ENCODE data around the gene CCT3.
"Not testable (repeated sequence)": the region's sequence is repeated elsewhere in the genome, so short reads cannot be mapped to it uniquely, and the experiment has no call there.

Gene CCT3

DNA sequence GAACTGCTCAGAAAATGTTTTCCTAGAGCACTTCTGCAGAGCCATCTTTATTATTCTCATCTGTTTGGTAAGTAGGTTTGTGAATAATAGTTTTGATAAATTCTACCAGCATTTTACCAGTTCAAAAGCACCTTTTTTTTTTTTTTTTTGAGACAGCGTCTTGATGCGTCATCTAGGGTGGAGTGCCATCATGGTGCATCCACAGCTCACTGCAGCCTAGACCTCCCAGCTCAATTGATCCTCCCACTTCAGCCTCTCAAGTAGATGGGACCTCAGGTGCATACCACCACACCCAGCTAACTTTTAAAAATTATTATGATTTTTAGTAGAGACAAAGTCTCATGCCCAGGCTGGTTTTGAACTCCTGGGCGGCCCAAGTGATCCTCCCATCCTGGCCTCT, 21.2 kb upstream of the CCT3 start:
- peaks cover 76% of the 10 kb centered on the region for H3K27me3 ChIP-seq
- H3K9me3 ChIP-seq: no peaks in the 10 kb centered on the region
- no peak overlapping the region for H3K27ac ChIP-seq
- TF ChIP-seq CTCF (IDR thresholded peaks at IDR 0.05): no peak
- no peaks in the 10 kb centered on the region for H3K36me3 ChIP-seq
- H3K4me3 ChIP-seq (ENCODE audit: low read depth in 1 of 2, low read length in 1 of 2): no peak overlapping the region
- H3K4me1 ChIP-seq (ENCODE audit: control insufficient read depth in 1 of 2, insufficient read depth in 1 of 2, low read depth in 1 of 2, low read length in 1 of 2): peaks cover 0 to 6% of the 10 kb centered on the region in 2 experiments

DNA sequence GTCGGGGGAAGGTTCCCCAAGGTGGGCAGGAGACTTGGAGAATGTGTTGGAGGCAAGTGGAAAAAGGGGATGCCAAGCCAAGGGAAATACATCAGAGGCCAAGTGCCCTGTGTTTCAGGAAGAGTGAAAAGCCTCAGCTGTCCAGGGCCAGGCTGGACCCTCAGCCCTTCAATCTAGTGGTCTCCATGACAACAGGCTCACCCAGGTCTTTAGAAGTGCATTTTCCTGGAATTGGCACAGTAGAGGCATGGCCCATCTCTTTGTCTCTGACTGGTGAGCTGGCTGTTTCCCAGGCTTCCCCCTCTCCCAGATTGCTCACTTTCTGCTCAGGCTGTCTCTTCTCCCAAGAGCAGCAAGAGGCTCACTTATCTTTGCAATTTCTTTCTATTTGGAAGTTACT, 20.5 kb upstream of the CCT3 start:
- H3K9me3 ChIP-seq: no peaks in the 10 kb centered on the region
- peaks cover 74% of the 10 kb centered on the region for H3K27me3 ChIP-seq
- H3K4me3 ChIP-seq (ENCODE audit: low read depth in 1 of 2, low read length in 1 of 2): no peak overlapping the region
- peaks cover 0 to 6% of the 10 kb centered on the region in 2 experiments for H3K4me1 ChIP-seq (ENCODE audit: control insufficient read depth in 1 of 2, insufficient read depth in 1 of 2, low read depth in 1 of 2, low read length in 1 of 2)
- no peak for TF ChIP-seq CTCF (IDR thresholded peaks at IDR 0.05)
- H3K27ac ChIP-seq: no peak overlapping the region
- H3K36me3 ChIP-seq: no peaks in the 10 kb centered on the region

- Histone ChIP-seq H3K4me1 (ENCODE audit: control insufficient read depth in 1 of 2, insufficient read depth in 1 of 2, low read depth in 1 of 2, low read length in 1 of 2) (peaks cover 0 to 6% of the 10 kb centered on the region in 2 experiments), H3K27me3 (peaks cover 71% of the 10 kb centered on the region), H3K9me3 (no peaks in the 10 kb centered on the region), H3K4me3 (ENCODE audit: low read depth in 1 of 2, low read length in 1 of 2) (no peak overlapping the region), H3K27ac (no peak overlapping the region), H3K36me3 (no peaks in the 10 kb centered on the region)
- no peak for TF ChIP-seq CTCF (IDR thresholded peaks at IDR 0.05)
Measured at GRCh38 chr1:156357977-156358376, 19.9 kb upstream of the CCT3 start.

DNA sequence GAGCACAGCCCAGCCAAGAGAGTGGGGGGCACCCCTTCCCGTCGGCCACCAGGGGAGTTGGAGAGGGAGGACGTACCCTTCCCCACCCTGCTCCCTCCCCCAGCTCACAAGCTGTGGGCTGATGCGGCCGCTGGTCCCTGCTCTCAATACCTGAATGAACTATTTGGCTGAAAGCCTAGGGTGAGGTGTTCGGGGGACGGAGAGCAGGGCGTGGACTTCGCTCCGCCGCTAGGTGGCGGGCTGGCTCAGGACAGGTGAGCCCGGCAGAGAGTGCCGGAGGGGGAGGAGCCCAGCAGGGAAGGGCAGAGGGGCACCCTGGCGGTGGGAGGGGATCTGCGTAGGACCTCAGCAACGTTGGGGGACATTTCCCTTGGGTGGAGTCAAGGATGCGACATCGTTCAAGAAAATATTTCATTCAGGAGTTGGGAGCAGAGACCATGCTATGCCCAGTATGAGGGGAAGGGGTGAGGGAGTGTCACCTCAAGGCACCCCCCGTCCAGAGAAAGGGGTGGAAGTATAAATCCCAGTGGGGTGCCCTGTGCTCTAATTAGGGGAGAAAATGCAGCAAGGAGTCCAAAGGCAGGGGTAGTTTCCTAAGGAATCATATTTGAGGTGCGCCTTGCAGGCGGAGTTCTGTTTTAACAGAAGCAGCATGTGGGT, 18.9 kb upstream of the CCT3 start:
- no peaks in the 10 kb centered on the region for H3K36me3 ChIP-seq
- H3K4me3 ChIP-seq (ENCODE audit: low read depth in 1 of 2, low read length in 1 of 2): no peak overlapping the region
- H3K27me3 ChIP-seq: peaks cover 67% of the 10 kb centered on the region
- no peak overlapping the region for H3K27ac ChIP-seq
- peak; percentile 64 for TF ChIP-seq CTCF (IDR thresholded peaks at IDR 0.05)
- H3K4me1 ChIP-seq (ENCODE audit: control insufficient read depth in 1 of 2, insufficient read depth in 1 of 2, low read depth in 1 of 2, low read length in 1 of 2): peaks cover 0 to 6% of the 10 kb centered on the region in 2 experiments
- H3K9me3 ChIP-seq: no peaks in the 10 kb centered on the region

DNA sequence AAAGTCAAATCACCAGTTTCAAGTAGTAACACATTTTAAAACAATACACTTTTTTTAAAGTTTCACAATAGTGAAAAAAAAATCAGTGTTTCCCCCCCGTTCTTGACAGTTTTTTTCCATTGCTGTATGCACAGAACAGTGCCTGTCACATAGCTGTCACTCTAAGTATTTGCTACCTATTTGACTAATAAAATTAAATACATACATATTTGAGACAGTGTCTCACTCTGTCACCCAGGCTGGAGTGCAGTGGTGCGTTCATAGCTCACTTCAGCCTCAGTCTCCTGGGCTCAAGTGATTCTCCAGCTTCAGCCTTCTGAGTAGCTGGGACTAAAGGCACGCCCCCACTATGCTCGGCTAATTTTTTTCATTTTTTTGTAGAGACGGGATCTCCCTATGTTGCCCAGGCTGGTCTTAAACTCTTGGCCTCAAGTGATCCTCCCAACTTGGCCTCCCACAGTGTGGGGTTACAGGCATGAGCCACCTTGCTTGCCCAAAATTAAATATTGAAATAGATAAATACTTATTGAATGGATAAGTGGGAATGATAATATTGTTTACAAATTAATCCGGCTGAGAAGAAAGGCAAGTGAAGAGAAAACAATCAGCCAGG, 18.3 kb upstream of the CCT3 start:
- H3K27me3 ChIP-seq: peaks cover 73% of the 10 kb centered on the region
- H3K27ac ChIP-seq: no peak overlapping the region
- H3K4me3 ChIP-seq (ENCODE audit: low read depth in 1 of 2, low read length in 1 of 2): no peak overlapping the region
- TF ChIP-seq CTCF (IDR thresholded peaks at IDR 0.05): no peak
- H3K9me3 ChIP-seq: no peaks in the 10 kb centered on the region
- no peaks in the 10 kb centered on the region for H3K36me3 ChIP-seq
- peaks cover 0 to 6% of the 10 kb centered on the region in 2 experiments for H3K4me1 ChIP-seq (ENCODE audit: control insufficient read depth in 1 of 2, insufficient read depth in 1 of 2, low read depth in 1 of 2, low read length in 1 of 2)

GRCh38 chr1:156352481-156352880, 14.4 kb upstream of the CCT3 start:
- H3K9me3 ChIP-seq; H3K27ac ChIP-seq; H3K4me1 ChIP-seq (ENCODE audit: control insufficient read depth in 1 of 2, insufficient read depth in 1 of 2, low read depth in 1 of 2, low read length in 1 of 2); H3K36me3 ChIP-seq; H3K4me3 ChIP-seq (ENCODE audit: low read depth in 1 of 2, low read length in 1 of 2): not testable (repeated sequence)
- peaks cover 58% of the 10 kb centered on the region for H3K27me3 ChIP-seq
